ENCODE data around the gene BBOX1.

Gene BBOX1

GRCh38 chr11:27011560-27012233 lies 28.9 kb upstream of the BBOX1 start:
- H3K36me3 Mint-ChIP-seq (ENCODE audit: insufficient read depth) = no peaks in the 10 kb centered on the region
- no peak overlapping the region for H3K27ac Mint-ChIP-seq (ENCODE audit: low read depth)
- no peak for ATAC-seq (replicated peaks; ENCODE audit: extremely low read depth, poor library complexity, severe bottlenecking)
- H3K9me3 Mint-ChIP-seq = peaks cover 6% of the 10 kb centered on the region
- DNase-seq (ENCODE audit: low spot score in 2 of 2) = no peak
- H3K4me3 Mint-ChIP-seq = no peak overlapping the region
- H3K27me3 Mint-ChIP-seq = no peaks in the 10 kb centered on the region
- H3K4me1 Mint-ChIP-seq = no peaks in the 10 kb centered on the region

GRCh38 chr11:27012234-27012921 lies 28.2 kb upstream of the BBOX1 start:
- peaks cover 6% of the 10 kb centered on the region for H3K9me3 Mint-ChIP-seq
- H3K4me3 Mint-ChIP-seq = no peak overlapping the region
- ATAC-seq (replicated peaks; ENCODE audit: extremely low read depth, poor library complexity, severe bottlenecking) = no peak
- no peak overlapping the region for H3K27ac Mint-ChIP-seq (ENCODE audit: low read depth)
- H3K4me1 Mint-ChIP-seq = no peaks in the 10 kb centered on the region
- no peaks in the 10 kb centered on the region for H3K27me3 Mint-ChIP-seq
- no peaks in the 10 kb centered on the region for H3K36me3 Mint-ChIP-seq (ENCODE audit: insufficient read depth)
- no peak for DNase-seq (ENCODE audit: low spot score in 2 of 2)

- H3K9me3 Mint-ChIP-seq = peaks cover 6% of the 10 kb centered on the region
- H3K27ac Mint-ChIP-seq (ENCODE audit: low read depth) = no peak overlapping the region
- H3K4me1 Mint-ChIP-seq = no peaks in the 10 kb centered on the region
- ATAC-seq (replicated peaks; ENCODE audit: extremely low read depth, poor library complexity, severe bottlenecking) (no peak), DNase-seq (ENCODE audit: low spot score in 2 of 2) (no peak)
- H3K27me3 Mint-ChIP-seq = no peaks in the 10 kb centered on the region
- no peak overlapping the region for H3K4me3 Mint-ChIP-seq
- no peaks in the 10 kb centered on the region for H3K36me3 Mint-ChIP-seq (ENCODE audit: insufficient read depth)
Observed at GRCh38 chr11:27013781-27014361, 26.7 kb upstream of the BBOX1 start.

GRCh38 chr11:27018902-27019529 lies 21.6 kb upstream of the BBOX1 start:
- no peaks in the 10 kb centered on the region for H3K27me3 Mint-ChIP-seq
- ATAC-seq (replicated peaks; ENCODE audit: extremely low read depth, poor library complexity, severe bottlenecking) = no peak
- H3K27ac Mint-ChIP-seq (ENCODE audit: low read depth) = no peak overlapping the region
- H3K9me3 Mint-ChIP-seq = peaks cover 6% of the 10 kb centered on the region
- H3K4me3 Mint-ChIP-seq = no peak overlapping the region
- H3K4me1 Mint-ChIP-seq = no peaks in the 10 kb centered on the region
- DNase-seq (ENCODE audit: low spot score in 2 of 2) = no peak
- H3K36me3 Mint-ChIP-seq (ENCODE audit: insufficient read depth) = no peaks in the 10 kb centered on the region

- H3K36me3 Mint-ChIP-seq (ENCODE audit: insufficient read depth) = no peaks in the 10 kb centered on the region
- DNase-seq (ENCODE audit: low spot score in 2 of 2) (no peak), ATAC-seq (replicated peaks; ENCODE audit: extremely low read depth, poor library complexity, severe bottlenecking) (no peak)
- H3K9me3 Mint-ChIP-seq = peaks cover 11% of the 10 kb centered on the region
- H3K4me3 Mint-ChIP-seq = no peak overlapping the region
- H3K27ac Mint-ChIP-seq (ENCODE audit: low read depth) = no peak overlapping the region
- H3K27me3 Mint-ChIP-seq = no peaks in the 10 kb centered on the region
- no peaks in the 10 kb centered on the region for H3K4me1 Mint-ChIP-seq
Observed at GRCh38 chr11:27020751-27021150, 19.9 kb upstream of the BBOX1 start.

GRCh38 chr11:27022659-27023251 lies 17.9 kb upstream of the BBOX1 start:
- ATAC-seq (replicated peaks; ENCODE audit: extremely low read depth, poor library complexity, severe bottlenecking) (no peak), DNase-seq (ENCODE audit: low spot score in 2 of 2) (no peak)
- Mint-ChIP-seq H3K27me3 (no peaks in the 10 kb centered on the region), H3K9me3 (peaks cover 11% of the 10 kb centered on the region), H3K27ac (ENCODE audit: low read depth) (no peak overlapping the region), H3K4me1 (no peaks in the 10 kb centered on the region), H3K36me3 (ENCODE audit: insufficient read depth) (no peaks in the 10 kb centered on the region), H3K4me3 (no peak overlapping the region)

GRCh38 chr11:27024865-27025264 lies 15.8 kb upstream of the BBOX1 start:
- Mint-ChIP-seq H3K36me3 (ENCODE audit: insufficient read depth) (no peaks in the 10 kb centered on the region), H3K9me3 (peaks cover 7% of the 10 kb centered on the region), H3K27me3 (no peaks in the 10 kb centered on the region), H3K4me3 (no peak overlapping the region), H3K4me1 (no peaks in the 10 kb centered on the region), H3K27ac (ENCODE audit: low read depth) (no peak overlapping the region)
- ATAC-seq (replicated peaks; ENCODE audit: extremely low read depth, poor library complexity, severe bottlenecking) = no peak
- DNase-seq (ENCODE audit: low spot score in 2 of 2) = no peak

- Mint-ChIP-seq H3K36me3 (ENCODE audit: insufficient read depth) (no peaks in the 10 kb centered on the region), H3K4me1 (no peaks in the 10 kb centered on the region), H3K27me3 (no peaks in the 10 kb centered on the region), H3K9me3 (peaks cover 5% of the 10 kb centered on the region), H3K4me3 (no peak overlapping the region), H3K27ac (ENCODE audit: low read depth) (no peak overlapping the region)
- no peak for ATAC-seq (replicated peaks; ENCODE audit: extremely low read depth, poor library complexity, severe bottlenecking)
- no peak for DNase-seq (ENCODE audit: low spot score in 2 of 2)
Observed at GRCh38 chr11:27025312-27025955, 15.2 kb upstream of the BBOX1 start.

GRCh38 chr11:27025957-27026733 lies 14.5 kb upstream of the BBOX1 start:
- Mint-ChIP-seq H3K4me1 (no peaks in the 10 kb centered on the region), H3K4me3 (no peak overlapping the region), H3K9me3 (peaks cover 5% of the 10 kb centered on the region), H3K27me3 (no peaks in the 10 kb centered on the region), H3K27ac (ENCODE audit: low read depth) (no peak overlapping the region), H3K36me3 (ENCODE audit: insufficient read depth) (no peaks in the 10 kb centered on the region)
- DNase-seq (ENCODE audit: low spot score in 2 of 2) (no peak), ATAC-seq (replicated peaks; ENCODE audit: extremely low read depth, poor library complexity, severe bottlenecking) (no peak)

DNA sequence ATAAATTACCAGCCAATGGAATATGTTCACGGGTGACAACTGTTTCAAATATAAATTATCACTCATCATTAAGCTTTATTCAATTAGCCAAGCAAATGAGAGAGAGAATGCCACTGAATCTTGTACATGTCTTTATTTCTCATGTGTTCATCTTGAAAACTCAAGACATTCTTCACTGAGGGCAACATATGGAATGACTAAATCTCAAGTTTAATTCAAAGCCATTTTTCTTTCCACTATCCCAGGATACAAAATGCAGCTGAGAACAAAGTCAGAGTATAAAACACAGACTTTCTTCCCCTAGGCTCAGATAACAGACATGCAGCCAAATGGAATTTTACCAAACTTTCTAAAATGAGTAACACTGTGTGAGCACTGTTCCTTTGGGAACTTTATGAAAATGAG lies 12.1 kb upstream of the BBOX1 start:
- no peaks in the 10 kb centered on the region for H3K4me1 Mint-ChIP-seq
- no peak overlapping the region for H3K4me3 Mint-ChIP-seq
- DNase-seq (ENCODE audit: low spot score in 2 of 2) (no peak), ATAC-seq (replicated peaks; ENCODE audit: extremely low read depth, poor library complexity, severe bottlenecking) (no peak)
- no peaks in the 10 kb centered on the region for H3K27me3 Mint-ChIP-seq
- no peak overlapping the region for H3K27ac Mint-ChIP-seq (ENCODE audit: low read depth)
- no peaks in the 10 kb centered on the region for H3K36me3 Mint-ChIP-seq (ENCODE audit: insufficient read depth)
- H3K9me3 Mint-ChIP-seq = peaks cover 5% of the 10 kb centered on the region

GRCh38 chr11:27029966-27030365 lies 10.6 kb upstream of the BBOX1 start:
- no peaks in the 10 kb centered on the region for H3K4me1 Mint-ChIP-seq
- H3K4me3 Mint-ChIP-seq = no peak overlapping the region
- no peak for DNase-seq (ENCODE audit: low spot score in 2 of 2)
- no peak for ATAC-seq (replicated peaks; ENCODE audit: extremely low read depth, poor library complexity, severe bottlenecking)
- H3K27me3 Mint-ChIP-seq = no peaks in the 10 kb centered on the region
- no peak overlapping the region for H3K27ac Mint-ChIP-seq (ENCODE audit: low read depth)
- H3K36me3 Mint-ChIP-seq (ENCODE audit: insufficient read depth) = no peaks in the 10 kb centered on the region
- H3K9me3 Mint-ChIP-seq = peaks cover 12% of the 10 kb centered on the region

DNA sequence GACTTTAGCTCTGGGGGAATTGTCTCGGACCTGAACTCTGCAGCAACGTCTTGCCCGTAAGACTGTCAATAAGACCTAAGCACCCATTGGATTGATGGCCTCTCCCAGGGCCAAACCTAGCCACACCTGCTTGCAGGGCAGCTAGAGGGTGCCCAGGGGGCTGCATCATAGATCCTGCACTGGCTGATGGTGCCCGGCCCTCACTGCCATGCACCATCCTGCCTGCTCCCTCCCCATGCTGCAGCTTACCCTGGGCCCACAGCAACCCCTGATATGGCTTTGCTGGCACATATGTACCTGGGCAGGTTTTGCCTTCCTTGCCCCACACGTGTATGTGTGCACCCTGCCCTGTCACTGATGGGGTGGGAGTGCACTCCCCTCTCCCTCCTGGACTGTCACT lies 8.9 kb upstream of the BBOX1 start:
- ATAC-seq (replicated peaks; ENCODE audit: extremely low read depth, poor library complexity, severe bottlenecking) (no peak), DNase-seq (ENCODE audit: low spot score in 2 of 2) (no peak)
- Mint-ChIP-seq H3K4me1 (no peaks in the 10 kb centered on the region), H3K4me3 (no peak overlapping the region), H3K27me3 (no peaks in the 10 kb centered on the region), H3K36me3 (ENCODE audit: insufficient read depth) (no peaks in the 10 kb centered on the region), H3K9me3 (peaks cover 11% of the 10 kb centered on the region), H3K27ac (ENCODE audit: low read depth) (no peak overlapping the region)
